Spleen (tissue), 11 donors: ENCODE measurements around the gene FN3K. TPM values are rescaled to one million over a fixed set of nuclear protein-coding genes. Genes with fewer than 3 reads are reported as not detected.
"Not testable (repeated sequence)": the region's sequence is repeated elsewhere in the genome, so short reads cannot be mapped to it uniquely, and the experiment has no call there.

ENCODE experiments used
- DNase-seq: peaks from one replicate; pipeline ENCODE4 v3.0.0-alpha.2; 2020
- H3K27ac ChIP-seq, 8 donors: fragments of 200-600 bp; sonication (generic) in 7 of 8; 1 replicate in 4 of 8; 2 replicates in 4 of 8; pipeline versions ENCODE4 v1.5.0 to v1.8.0; 2016 to 2021; ENCODE audit warnings: inconsistent platforms in 4 of 8, mild to moderate bottlenecking in 4 of 8, moderate library complexity in 1 of 8
- H3K27me3 ChIP-seq, 7 donors: fragments of 200-600 bp; sonication (generic) in 6 of 7; replicated peaks in 1 of 7; 1 replicate in 4 of 7; 2 replicates in 3 of 7; pipeline versions ENCODE4 v1.5.0 to v1.8.0; 2016 to 2021; ENCODE audit warnings: inconsistent platforms in 3 of 7, mild to moderate bottlenecking in 1 of 7
- H3K36me3 ChIP-seq, 6 donors: fragments of 200-600 bp; sonication (generic) in 5 of 6; 1 replicate in 4 of 6; 2 replicates in 2 of 6; pipeline versions ENCODE4 v1.5.0 to v1.8.0; 2016 to 2021; ENCODE audit warnings: inconsistent platforms in 2 of 6
- H3K4me1 ChIP-seq, 6 donors: fragments of 200-600 bp; sonication (generic) in 5 of 6; 1 replicate in 3 of 6; 2 replicates in 3 of 6; pipeline versions ENCODE4 v1.5.0 to v1.8.0; 2016 to 2021; ENCODE audit warnings: inconsistent platforms in 3 of 6
- H3K4me3 ChIP-seq, 8 donors: fragments of 200-600 bp; sonication (generic) in 7 of 8; 1 replicate in 4 of 8; 2 replicates in 4 of 8; pipeline versions ENCODE4 v1.5.0 to v1.8.0; 2016 to 2021; ENCODE audit warnings: inconsistent platforms in 4 of 8, mild to moderate bottlenecking in 4 of 8, moderate library complexity in 2 of 8
- H3K9me3 ChIP-seq, 8 donors: fragments of 200-600 bp; sonication (generic) in 7 of 8; 1 replicate in 4 of 8; 2 replicates in 4 of 8; pipeline versions ENCODE4 v1.5.0 to v1.8.0; 2016 to 2021; ENCODE audit warnings: inconsistent platforms in 4 of 8
- POLR2A ChIP-seq, 3 donors: fragments of 450-650 bp; IDR thresholded peaks; one replicate each; pipeline ENCODE4 v1.5.1; 2017; ENCODE audit warnings: antibody characterized with exemption in 3 of 3, mild to moderate bottlenecking in 1 of 3
- POLR2AphosphoS5 ChIP-seq, 3 donors: sonication (generic); formaldehyde crosslinking; IDR thresholded peaks; one replicate each; pipeline ENCODE4 v1.5.1; 2017; ENCODE audit warnings: antibody characterized with exemption in 3 of 3
- WGBS, 5 donors: extraction: QIAGEN DNeasy Blood & Tissue Kit in 3 of 5; methylation state at CpG; one replicate each; pipeline versions ENCODE4 v1.1.5 to v1.1.7; 2013 to 2018; 5-methylcytosine and 5-hydroxymethylcytosine counted together
- intact Hi-C: fragments of 100-400 bp; cut with DNase I; formaldehyde crosslinking; loops from one replicate; pipeline ENCODE4 v1.15.0; 2023; ENCODE audit warnings: low total_unique reads
- polyA plus RNA-seq, 3 donors: library from polyadenylated mRNA; stranded (reverse); fragments of 200-250 nt; gene quantifications; one replicate each; pipeline ENCODE4 v1.2.1, GENCODE V29; 2013
- total RNA-seq, 7 donors: library from RNA; depleted of rRNA in 3 of 7; stranded (reverse); fragments of >200 nt in 3 of 7; fragmentation: NEBNext Ultra II Directional in 4 of 7; extraction: Animal tissue kit (Norgen Biotek cat#: 25700) in 4 of 7; gene quantifications; one replicate each; pipeline versions ENCODE4 v1.1.0 to v1.2.1, GENCODE V29; 2016 to 2021
- TF ChIP-seq, protein P1 (sequence below), 11 experiments: fragments of 200-600 bp in 7 of 11; fragments of 450-650 bp in 4 of 11; sonication (generic) in 4 of 11; IDR thresholded peaks in 8 of 11; conservative IDR thresholded peaks in 3 of 11; 1 replicate in 7 of 11; 2 replicates in 4 of 11; pipeline versions ENCODE4 v1.4.0 to v1.8.0; 2016 to 2021; ENCODE audit warnings: antibody characterized with exemption in 11 of 11, inconsistent platforms in 4 of 11, mild to moderate bottlenecking in 1 of 11
- donor health status: healthy with polysubstance abuse.
- donor health status: DM: no; HTN: no; CAD: no; lungs with moderate emphysema.
- donor health status: DM: no; HTN: no; CAD: no.
- donor health status: Bipolar disorder and iron deficiency.
- donor health status: healthy.
- donor health status: DM: no; HTN: no; CAD: no.
- donor health status: DM: yes; HTN: yes; CAD: no.

FN3K gene
- total and polyA plus RNA-seq, 10 donors = 1.4 to 14.1 (median 6.3) TPM

DNA sequence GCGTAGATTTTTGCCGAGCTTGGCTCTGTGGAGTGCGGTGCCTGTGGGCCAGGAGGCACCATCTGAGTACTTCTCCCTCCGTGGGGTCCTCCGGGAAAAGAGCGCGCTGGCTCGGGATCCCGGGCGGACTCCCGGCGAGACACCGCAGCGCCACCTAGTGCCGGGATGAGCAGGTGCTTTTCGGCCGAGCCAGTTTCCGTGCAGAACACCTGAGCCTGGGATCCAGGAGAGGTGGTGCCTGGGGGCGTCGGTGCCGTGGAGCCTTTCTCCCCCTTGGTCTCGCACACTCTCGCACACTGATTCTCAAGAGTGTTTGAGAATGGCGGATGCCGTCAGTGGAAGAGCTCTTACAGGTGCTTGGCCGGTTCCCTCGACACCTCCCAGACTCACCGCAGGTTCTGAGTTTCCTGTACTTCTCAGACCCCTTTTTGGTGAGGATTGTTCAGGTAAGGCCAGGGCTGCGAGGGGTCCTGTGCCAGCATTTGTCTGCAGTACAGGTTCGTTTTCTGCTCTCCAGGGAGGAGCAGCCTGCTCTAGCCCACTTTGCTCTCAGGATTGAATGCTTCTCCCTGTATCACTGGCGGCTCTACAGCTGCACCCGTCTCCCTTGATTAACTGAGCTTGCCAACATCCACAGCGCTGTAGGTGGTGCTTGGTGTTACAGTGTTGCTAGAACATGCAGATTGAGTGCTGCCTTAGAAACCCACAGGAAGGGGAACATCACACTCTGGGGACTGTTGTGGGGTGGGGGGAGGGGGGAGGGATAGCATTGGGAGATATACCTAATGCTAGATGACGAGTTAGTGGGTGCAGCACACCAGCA, 39.8 kb downstream of the FN3K start:
- 34 to 51% (median 39%) methylated on average over 33 to 34 of the region's 34 CpGs for WGBS, 5 donors
- intact Hi-C loops = no loop called here

DNA sequence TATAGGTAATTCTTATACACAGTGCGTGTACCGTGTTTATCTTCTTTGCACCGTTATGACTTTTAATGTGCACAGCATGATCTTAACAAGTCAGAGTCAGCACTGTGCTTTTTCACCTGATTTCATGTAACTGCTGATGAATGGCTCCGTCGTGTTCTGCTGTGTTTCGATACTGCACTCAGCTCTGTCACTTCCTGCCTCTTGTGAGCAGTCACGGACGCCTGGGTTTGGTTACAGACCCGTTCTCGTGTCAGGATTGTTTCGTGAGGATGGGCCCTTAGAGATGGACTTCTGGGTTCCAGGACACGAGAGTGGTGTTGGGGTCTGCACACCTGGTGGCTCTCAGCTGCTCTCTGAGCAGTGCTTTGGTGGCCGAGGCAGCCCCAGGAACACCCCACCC, 41.0 kb downstream of the FN3K start:
- DNase-seq = no peak
- peaks cover 0 to 36% (median 8%) of the 10 kb centered on the region in 6 donors for H3K36me3 ChIP-seq
- no peaks in the 10 kb centered on the region for H3K9me3 ChIP-seq
- peak overlapping the region in 3 of 8 donors; percentile 11 to 44 (median 43) for H3K27ac ChIP-seq
- H3K4me1 ChIP-seq = peaks cover 0 to 50% (median 31%) of the 10 kb centered on the region in 6 donors
- no peak overlapping the region for H3K4me3 ChIP-seq
- TF ChIP-seq POLR2AphosphoS5 (IDR thresholded peaks at IDR 0.05) = no peak
- TF ChIP-seq, protein P1, sequence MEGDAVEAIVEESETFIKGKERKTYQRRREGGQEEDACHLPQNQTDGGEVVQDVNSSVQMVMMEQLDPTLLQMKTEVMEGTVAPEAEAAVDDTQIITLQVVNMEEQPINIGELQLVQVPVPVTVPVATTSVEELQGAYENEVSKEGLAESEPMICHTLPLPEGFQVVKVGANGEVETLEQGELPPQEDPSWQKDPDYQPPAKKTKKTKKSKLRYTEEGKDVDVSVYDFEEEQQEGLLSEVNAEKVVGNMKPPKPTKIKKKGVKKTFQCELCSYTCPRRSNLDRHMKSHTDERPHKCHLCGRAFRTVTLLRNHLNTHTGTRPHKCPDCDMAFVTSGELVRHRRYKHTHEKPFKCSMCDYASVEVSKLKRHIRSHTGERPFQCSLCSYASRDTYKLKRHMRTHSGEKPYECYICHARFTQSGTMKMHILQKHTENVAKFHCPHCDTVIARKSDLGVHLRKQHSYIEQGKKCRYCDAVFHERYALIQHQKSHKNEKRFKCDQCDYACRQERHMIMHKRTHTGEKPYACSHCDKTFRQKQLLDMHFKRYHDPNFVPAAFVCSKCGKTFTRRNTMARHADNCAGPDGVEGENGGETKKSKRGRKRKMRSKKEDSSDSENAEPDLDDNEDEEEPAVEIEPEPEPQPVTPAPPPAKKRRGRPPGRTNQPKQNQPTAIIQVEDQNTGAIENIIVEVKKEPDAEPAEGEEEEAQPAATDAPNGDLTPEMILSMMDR (IDR thresholded peaks at IDR 0.05 in 8 of 11, conservative IDR thresholded peaks at IDR 0.05 in 3 of 11) = no peak
- no peak for TF ChIP-seq POLR2A (IDR thresholded peaks at IDR 0.05)
- 73 to 82% (median 79%) methylated on average over 13 of the region's 13 CpGs for WGBS, 5 donors
- H3K27me3 ChIP-seq = no peaks in the 10 kb centered on the region
- intact Hi-C loops = no loop called here

More for the DNA sequence above, 39.8 kb downstream of the FN3K start:
- H3K27me3 ChIP-seq = no peaks in the 10 kb centered on the region
- peaks cover 0 to 37% (median 26%) of the 10 kb centered on the region in 6 donors for H3K4me1 ChIP-seq
- peaks cover 0 to 42% (median 8%) of the 10 kb centered on the region in 6 donors for H3K36me3 ChIP-seq
- peak overlapping the region in 4 of 8 donors; percentile 1 to 28 (median 18) for H3K4me3 ChIP-seq
- H3K27ac ChIP-seq = peak overlapping the region in 6 of 8 donors; percentile 2 to 71 (median 40)
- TF ChIP-seq POLR2AphosphoS5 (IDR thresholded peaks at IDR 0.05) (peak in 2 of 3 donors; percentile 34 to 50), POLR2A (IDR thresholded peaks at IDR 0.05) (no peak)
- TF ChIP-seq, protein P1 (IDR thresholded peaks at IDR 0.05 in 8 of 11, conservative IDR thresholded peaks at IDR 0.05 in 3 of 11) = peak; percentile 44 to 86 (median 73)
- no peaks in the 10 kb centered on the region for H3K9me3 ChIP-seq
- DNase-seq = peak; percentile 87

DNA sequence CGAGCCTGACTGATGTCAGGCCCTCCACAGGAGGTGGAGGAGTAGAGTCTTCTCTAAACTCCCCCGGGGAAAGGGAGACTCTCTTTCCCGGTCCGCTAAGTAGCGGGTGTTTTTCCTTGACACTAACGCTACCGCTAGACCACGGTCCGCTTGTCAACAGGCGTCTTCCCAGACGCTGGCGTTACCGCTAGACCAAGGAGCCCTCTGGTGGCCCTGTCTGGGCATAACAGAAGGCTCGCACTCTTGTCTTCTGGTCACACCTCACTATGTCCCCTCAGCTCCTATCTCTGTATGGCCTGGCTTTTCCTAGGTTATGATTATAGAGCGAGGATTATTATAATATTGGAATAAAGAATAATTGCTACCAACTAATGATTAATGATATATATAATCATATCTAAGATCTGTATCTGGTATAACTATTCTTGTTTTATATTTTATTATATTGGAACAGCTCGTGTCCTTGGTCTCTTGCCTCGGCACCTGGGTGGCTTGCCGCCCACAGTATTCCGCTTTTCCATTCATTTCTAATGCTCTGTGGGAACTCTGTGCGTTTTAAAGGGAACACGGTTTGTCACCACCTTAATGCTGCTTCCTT, 42.5 kb downstream of the FN3K start:
- TF ChIP-seq, protein P1 (IDR thresholded peaks at IDR 0.05 in 8 of 11, conservative IDR thresholded peaks at IDR 0.05 in 3 of 11) = peak in 5 of 11 experiments; percentile 21 to 57 (median 52)
- Histone ChIP-seq H3K36me3 (peaks cover 0 to 30% (median 3%) of the 10 kb centered on the region in 6 donors), H3K4me1 (peaks cover 4 to 63% (median 45%) of the 10 kb centered on the region in 6 donors)
- DNase-seq, intact Hi-C loops, H3K9me3 ChIP-seq, H3K27me3 ChIP-seq, H3K4me3 ChIP-seq, H3K27ac ChIP-seq: not testable (repeated sequence)
- 70 to 85% (median 84%) methylated on average over 16 to 21 of the region's 21 CpGs for WGBS, 5 donors

DNA sequence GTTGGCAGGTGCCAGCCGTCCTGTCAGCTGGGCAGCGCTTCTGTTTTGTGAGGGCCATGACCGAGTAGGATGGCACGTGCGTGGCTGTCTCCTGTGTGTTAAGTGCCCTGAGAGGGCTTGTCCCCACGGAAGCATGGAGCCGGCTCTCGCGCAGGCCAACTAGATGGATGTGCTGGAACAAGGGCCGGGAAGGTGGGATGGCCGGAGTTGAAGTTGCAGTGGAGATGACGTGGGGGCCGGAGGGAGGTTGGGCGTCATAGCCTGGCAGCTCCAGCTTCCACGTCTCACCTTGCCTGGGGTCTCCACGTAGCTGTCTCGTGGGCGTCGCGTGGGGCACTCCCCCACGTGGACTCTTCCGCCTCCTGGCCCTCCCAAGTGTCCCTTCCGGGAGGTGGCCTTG, 44.1 kb downstream of the FN3K start:
- peaks cover 0 to 38% (median 15%) of the 10 kb centered on the region in 6 donors for H3K36me3 ChIP-seq
- H3K27me3 ChIP-seq = no peaks in the 10 kb centered on the region
- no peaks in the 10 kb centered on the region for H3K9me3 ChIP-seq
- WGBS, 5 donors = 82 to 92% (median 87%) methylated on average over 23 of the region's 23 CpGs
- peaks cover 4 to 63% (median 44%) of the 10 kb centered on the region in 6 donors for H3K4me1 ChIP-seq
- no peak for DNase-seq
- intact Hi-C loops = no loop called here
- TF ChIP-seq POLR2AphosphoS5 (IDR thresholded peaks at IDR 0.05) = peak in 1 of 3 donors; percentile 24
- TF ChIP-seq, protein P1 (IDR thresholded peaks at IDR 0.05 in 8 of 11, conservative IDR thresholded peaks at IDR 0.05 in 3 of 11) = no peak
- H3K4me3 ChIP-seq = no peak overlapping the region
- H3K27ac ChIP-seq = peak overlapping the region in 3 of 8 donors; percentile 33 to 53 (median 48)
